Fibroblast of pulmonary artery (primary cell): ENCODE data around the gene FANCG.
A peak's percentile ranks its signal among the peaks of the same experiment; 100 is the strongest.

ENCODE experiments used
- DNase-seq: peaks from one replicate; pipeline ENCODE4 v3.0.0-alpha.2; 2010; ENCODE audit warnings: low read depth
- H3K4me3 ChIP-seq: replicated peaks from 2 replicates; pipeline ENCODE4 v1.5.1; 2011; ENCODE audit warnings: low read depth, mild to moderate bottlenecking, control low read depth, low read length, moderate library complexity
- TF ChIP-seq, protein P1 (sequence below): IDR thresholded peaks from 2 replicates; pipeline ENCODE4 v1.5.1; 2011; ENCODE audit warnings: mild to moderate bottlenecking, control low read depth, low read length, inconsistent platforms; ENCODE audit errors: missing control alignments

FANCG gene

DNA sequence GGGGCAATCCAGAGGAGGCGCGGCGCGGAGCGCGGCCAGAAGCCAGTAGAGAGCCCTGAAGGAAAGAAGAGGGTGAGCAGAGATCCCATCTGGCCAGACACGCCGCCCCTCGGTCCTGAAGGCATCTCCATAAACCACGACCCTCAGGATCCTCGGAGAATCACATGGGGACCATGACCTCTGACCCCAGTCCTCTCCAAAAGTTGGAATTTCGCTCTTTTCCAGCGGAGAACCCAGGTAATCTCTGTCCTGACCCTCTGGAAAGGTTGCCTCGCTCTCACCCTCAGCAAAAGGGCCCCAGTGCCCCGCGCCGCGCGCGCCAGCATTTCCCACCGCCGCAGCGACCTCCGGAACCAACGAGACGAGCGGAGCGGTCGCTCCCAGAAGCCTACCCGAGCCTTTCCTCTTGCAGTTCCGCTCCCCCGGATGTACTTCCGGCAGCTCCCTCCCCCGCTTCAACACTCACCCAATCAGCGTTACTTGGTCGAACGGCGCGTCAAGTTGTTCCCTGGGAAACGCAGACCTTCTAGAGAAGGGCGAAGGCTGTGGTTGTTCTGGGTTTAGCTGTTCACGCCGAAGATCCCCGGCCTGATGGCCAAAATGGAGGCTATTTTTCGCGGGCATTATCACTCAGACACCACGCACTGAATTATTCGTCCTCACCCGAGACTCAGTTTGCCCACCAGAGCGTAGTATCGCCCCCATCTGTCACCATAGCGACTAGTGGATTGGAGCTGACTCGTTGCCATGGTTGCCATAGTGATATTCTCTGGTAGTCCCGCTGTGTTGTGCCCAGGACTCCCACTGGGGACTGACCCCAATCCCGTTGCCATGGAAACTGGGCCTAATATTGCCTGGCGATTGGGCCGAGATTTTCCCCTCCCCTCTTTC lies 23.3 kb upstream of the FANCG start, which contains the start of gene STOML2:
Gene STOML2, minus strand, starts transcription at position 363 of the 891 bp plus-strand sequence. Its CDS starts 37 bp downstream, at position 326.
- DNase-seq, result peak; percentile 97
- TF ChIP-seq, protein P1, sequence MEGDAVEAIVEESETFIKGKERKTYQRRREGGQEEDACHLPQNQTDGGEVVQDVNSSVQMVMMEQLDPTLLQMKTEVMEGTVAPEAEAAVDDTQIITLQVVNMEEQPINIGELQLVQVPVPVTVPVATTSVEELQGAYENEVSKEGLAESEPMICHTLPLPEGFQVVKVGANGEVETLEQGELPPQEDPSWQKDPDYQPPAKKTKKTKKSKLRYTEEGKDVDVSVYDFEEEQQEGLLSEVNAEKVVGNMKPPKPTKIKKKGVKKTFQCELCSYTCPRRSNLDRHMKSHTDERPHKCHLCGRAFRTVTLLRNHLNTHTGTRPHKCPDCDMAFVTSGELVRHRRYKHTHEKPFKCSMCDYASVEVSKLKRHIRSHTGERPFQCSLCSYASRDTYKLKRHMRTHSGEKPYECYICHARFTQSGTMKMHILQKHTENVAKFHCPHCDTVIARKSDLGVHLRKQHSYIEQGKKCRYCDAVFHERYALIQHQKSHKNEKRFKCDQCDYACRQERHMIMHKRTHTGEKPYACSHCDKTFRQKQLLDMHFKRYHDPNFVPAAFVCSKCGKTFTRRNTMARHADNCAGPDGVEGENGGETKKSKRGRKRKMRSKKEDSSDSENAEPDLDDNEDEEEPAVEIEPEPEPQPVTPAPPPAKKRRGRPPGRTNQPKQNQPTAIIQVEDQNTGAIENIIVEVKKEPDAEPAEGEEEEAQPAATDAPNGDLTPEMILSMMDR, result no peak
- peak within 1 kb of the TSS; percentile 76 for H3K4me3 ChIP-seq

DNA sequence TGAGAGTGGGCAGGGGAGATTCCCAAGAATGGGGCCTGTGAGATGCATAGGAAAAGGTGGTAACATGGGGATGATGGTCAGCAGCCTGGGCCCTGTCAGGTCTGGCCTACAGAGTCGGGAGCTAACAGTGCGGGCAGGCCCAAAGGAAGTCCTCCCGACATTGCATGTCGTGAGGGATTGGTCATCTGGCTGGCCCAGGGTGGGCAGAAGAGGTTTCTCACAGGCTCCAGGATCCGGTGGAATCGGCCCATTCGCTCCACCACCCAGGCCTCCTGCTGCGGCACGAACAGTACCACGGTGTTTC lies 22.7 kb upstream of the FANCG start:
- TF ChIP-seq, protein P1, result no peak
- H3K4me3 ChIP-seq, result peak overlapping the region; percentile 76
- peak; percentile 10 for DNase-seq

DNA sequence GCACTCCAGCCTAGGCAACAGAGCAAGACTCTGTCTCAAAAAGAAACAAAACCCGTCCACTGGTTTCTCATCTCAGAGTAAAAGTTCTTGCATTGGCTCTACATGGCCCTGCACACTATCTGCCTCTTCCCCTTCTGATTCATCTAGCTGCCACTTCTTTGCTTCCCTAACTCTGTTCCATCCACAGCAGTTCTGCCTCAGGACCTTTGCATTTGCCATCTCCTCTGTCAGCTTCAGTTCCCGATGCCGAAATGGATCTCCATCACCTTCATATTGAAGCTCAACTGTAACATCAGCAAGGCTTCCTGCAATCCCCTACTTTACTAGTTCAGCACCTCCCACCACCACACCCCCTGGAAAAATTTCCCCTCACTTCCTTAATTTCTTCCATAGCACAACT lies 17.8 kb upstream of the FANCG start:
- TF ChIP-seq, protein P1, result no peak
- H3K4me3 ChIP-seq, result no peak overlapping the region
- DNase-seq, result no peak

DNA sequence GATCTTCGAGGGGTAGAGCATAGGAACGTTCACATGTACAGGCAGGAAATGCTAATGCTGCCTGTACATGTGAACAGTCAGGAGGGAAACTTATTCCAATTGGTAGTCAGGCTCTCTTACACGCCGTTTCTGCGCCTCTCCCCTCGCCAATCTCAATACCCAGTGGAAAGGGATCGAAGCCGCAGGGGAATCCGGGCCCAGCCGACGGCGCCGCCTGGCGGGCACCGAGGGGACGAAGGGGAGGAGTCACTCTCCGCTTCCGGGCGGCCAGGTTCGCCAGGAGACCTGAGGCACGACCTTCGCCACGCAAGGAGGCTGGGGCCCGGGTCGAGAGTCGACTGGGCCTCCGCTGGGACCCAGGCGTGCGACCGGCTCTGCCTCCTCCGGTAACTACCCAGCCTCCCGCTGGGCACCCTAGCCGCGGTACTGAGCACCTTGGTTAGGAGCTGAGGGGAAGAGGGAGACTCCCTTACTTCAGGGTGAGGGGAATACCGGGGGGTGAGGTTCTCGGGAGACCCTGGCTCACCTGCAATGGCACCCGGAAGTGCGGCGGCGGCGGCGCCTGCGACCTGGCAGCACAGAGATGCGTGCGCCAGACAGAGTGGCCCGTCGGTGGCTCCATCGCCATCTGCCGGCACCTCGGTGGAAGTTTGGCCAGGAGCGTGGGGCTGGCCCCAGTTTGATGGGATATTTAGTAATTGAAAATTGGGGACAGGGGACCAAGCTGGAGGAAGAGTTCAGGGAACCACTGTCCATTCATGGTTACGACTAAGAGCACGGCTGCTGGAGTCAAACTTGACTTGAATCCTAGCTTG lies 16.5 kb upstream of the FANCG start, which contains the start of gene PIGO:
Gene PIGO, minus strand, starts transcription at position 557 of the 815 bp plus-strand sequence. CDS start 1,026 bp downstream, outside the sequence.
- peak within 1 kb of the TSS; percentile 84 for H3K4me3 ChIP-seq
- TF ChIP-seq, protein P1, result peak; percentile 81
- peak; percentile 83 for DNase-seq

DNA sequence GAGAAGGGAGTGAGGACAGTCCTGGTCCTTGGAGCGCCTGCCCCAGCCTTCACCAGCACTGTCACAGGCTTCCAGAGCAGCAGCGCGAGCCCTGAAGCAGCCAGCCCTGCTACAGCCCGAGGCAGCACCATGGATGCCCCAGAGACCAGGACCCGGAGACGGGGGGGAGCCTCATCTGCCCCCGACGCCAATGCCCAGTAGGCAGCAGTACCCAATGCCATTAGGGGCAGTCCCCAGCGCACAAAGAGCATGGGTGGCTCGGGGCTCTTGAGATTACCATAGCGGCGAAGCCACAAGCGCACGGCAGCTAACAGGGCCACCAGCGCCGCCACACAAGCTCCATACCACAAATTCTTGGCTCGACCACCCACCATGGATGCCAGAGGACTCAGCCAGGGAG lies 11.8 kb upstream of the FANCG start:
- TF ChIP-seq, protein P1, result no peak
- no peak for DNase-seq
- no peak overlapping the region for H3K4me3 ChIP-seq

DNA sequence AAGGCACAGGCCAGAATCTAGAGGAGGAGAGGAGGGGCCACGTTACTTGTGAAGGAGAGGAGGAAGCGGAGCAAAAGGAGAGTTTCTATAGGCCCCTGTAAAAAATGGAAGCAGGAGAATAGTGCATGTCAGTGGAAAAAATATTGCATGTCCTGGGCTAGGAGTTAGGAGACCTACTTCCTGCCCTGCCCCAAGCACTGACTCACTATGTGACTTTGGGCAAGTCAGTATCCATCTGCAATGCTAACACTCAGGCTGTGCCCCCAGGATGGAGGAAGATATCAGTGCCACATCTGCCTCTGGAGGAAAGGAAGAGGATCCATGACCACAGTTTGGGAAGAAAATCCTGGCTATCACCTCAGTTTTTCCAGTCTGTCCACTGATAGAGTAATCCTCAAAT lies 9.7 kb upstream of the FANCG start:
- TF ChIP-seq, protein P1, result no peak
- H3K4me3 ChIP-seq, result no peak overlapping the region
- no peak for DNase-seq
